RCC 7860 (cell line): ENCODE measurements around the gene PES1.
"Not testable (repeated sequence)": the region's sequence is repeated elsewhere in the genome, so short reads cannot be mapped to it uniquely, and the experiment has no call there.

Experiments
- DNase-seq: peaks from one replicate; pipeline ENCODE4 v3.0.0-alpha.2; 2015; ENCODE audit warnings: low spot score
- FAIRE-seq: peaks from 2 replicates; lab custom pipeline; 2012; peaks lifted over from hg19 to GRCh38; lab: Jason Lieb, UNC

Gene PES1

DNA sequence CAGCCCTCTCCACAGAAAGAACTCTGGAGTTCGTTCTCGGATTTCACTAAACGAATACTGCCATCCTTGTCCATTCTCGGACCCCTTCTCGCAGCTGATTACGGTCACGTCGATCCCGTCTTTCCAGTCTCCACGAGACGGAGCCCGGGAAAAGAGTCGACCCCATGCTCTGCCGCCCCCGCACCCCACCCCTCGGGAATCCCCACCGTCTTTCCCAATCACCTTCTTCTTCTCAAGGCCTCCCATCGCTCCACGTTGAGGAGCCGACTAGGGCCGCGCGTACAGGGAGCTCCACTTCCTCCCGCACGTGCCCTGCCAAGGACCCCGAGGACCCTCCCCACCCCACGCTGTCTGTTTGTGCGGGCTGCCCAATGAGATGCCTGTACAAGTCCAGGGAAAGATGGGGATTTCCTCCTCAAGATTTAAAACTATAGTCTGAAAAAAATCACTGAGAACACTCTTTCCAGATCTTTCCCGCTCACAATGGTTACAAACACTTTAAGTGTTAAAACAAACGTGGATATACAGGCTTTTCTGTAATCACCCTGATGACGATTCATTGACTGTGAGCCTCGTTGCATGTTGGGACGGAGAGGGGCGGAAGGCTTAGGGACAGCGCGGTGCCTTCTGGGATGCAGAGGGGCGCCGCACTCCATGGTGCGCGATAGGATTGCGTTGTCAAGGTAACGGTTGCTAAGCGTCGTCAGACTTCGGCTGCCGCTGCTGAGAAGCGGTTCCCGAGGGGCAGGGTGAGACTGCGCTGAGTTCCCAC lies at the start of gene PES1:
TSS of gene PES1 (minus strand) at position 323 of the 772 bp plus-strand sequence. CDS start at position 246, 77 bp downstream.
- FAIRE-seq (peak; percentile 89), DNase-seq (peak; percentile 96)

DNA sequence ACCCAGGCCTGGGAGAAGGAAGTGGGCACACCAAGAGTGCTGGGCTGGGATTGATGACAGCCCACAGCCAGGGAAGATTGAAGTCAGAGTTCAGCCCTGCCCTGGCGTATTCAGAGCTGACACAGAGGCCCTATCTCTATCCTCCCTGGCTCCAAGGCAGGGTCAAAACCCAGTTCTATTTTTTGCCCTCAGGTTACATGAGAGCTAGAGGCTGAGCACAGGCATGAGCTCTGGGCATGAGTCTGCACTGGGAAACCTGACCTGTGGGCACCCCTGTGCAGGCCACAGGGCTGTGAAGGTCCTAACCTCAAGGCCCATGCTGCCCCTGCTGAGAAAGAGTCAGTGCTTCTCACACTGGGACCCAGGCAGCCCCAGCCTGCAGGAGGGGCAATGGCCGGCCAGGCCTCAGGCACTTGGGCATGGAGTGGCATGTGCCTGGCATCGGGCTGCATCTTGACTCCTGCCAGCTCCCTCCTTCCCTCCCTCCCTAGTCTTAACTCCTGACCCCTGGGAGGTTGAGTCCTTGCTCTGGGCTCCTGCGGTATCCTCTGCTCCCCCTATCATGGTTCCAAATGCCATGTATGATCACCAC lies 49.2 kb upstream of the PES1 start:
- DNase-seq (no peak), FAIRE-seq (no peak)

DNA sequence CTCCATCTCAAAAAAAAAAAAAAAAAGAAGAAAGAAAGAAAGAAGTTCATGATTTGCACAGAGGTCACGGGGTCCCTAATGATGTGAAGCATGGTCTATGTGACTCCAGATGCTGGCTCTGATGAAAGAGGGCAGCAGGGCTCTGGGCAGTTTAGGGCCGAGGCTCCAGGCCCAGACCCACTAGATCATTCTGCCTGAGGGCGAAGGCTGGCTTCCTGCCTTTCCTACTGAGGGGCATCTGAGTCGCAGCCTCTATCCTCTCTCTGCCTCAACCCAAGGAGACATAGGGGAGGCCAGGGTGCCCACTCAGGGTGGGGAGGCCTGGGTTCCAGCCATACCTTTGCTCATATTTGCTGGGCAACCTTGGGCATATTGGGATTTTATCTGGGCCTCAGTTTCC lies 48.7 kb upstream of the PES1 start:
- no peak for DNase-seq
- no peak for FAIRE-seq

DNA sequence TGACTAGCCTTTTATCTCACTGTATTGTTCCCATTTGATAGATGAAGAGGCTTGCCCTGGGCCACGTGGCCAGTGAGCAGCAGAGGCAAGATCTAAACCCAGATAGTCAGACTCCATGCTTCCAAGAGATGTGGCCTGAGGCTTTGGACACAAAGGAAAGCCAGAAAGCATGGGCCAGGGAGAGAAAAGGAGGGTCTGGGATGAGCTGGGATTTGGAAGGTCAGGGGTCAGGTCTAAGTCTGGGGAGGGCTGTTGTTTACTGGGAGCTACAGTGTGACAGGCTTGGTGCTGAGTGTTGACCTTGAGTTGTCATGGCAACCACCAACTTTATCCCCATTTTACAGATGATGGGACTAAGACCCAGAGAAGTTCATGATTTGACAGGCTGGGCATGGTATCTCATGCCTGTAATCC lies 46.0 kb upstream of the PES1 start:
- peak; percentile 5 for DNase-seq
- FAIRE-seq = no peak

DNA sequence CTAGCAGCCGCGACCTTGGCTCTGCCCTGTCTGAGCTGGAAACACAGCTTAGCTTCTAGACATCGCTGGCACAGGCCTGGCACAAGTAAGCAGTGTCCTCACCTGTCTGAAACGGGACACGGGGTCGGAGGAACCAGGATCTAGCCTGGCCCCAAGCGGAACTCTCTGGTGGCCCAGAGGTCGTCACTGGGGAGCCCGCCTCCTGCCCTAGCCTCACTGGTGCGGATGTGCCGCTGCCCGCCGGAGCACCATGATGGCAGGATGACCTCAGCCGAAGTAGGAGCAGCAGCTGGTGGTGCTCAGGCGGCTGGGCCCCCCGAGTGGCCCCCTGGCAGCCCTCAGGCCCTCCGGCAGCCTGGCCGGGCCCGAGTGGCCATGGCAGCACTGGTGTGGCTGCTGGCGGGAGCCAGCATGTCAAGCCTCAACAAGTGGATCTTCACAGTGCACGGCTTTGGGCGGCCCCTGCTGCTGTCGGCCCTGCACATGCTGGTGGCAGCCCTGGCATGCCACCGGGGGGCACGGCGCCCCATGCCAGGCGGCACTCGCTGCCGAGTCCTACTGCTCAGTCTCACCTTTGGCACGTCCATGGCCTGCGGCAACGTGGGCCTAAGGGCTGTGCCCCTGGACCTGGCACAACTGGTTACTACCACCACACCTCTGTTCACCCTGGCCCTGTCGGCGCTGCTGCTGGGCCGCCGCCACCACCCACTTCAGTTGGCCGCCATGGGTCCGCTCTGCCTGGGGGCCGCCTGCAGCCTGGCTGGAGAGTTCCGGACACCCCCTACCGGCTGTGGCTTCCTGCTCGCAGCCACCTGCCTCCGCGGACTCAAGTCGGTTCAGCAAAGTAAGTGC lies 44.7 kb upstream of the PES1 start:
- DNase-seq = peak; percentile 3
- FAIRE-seq = no peak

DNA sequence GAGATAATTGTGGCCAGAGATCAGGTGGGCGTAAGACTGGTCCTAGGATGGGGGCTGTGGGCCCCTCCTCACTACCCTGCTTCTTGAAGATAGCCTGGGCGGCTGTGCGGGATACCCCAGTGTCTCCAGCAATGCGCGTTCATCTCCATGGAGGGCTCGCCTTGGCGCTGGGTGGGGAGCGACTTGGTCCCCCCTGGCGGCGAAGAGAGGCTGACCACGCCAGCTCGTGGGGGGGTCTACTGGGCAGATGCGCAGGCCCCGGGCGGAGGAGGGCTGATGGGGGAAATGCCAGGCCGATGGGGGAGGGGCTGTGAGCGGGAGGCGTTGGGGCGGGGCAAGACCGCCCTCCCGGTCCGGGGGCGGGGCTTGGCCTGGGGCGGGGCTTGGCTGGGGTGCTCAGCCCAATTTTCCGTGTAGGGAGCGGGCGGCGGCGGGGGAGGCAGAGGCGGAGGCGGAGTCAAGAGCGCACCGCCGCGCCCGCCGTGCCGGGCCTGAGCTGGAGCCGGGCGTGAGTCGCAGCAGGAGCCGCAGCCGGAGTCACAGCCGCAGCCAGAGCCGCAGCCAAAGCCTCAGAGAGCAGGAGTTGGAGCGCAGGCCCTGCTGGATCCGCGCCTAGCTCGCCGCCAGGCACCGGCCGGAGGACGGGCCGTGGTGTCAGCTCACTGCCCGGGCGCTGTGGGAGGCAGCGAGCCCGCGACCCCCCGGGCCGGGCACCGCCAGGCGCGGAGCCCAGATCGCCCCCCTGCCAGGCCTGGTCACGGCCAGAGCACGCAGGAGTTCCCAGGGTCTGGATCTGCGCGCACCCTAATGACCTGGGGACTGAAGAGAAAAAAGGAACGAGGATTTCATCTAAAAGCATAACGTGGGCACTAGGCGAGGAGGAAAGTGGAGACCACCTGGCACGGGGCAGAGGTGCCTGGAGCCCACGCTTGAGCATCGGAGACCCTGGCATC lies 43.8 kb upstream of the PES1 start, which contains the start of gene SLC35E4:
TSS of gene SLC35E4 (plus strand) at position 509 of the 953 bp plus-strand sequence. CDS start 670 bp downstream, outside the sequence.
- FAIRE-seq (no peak), DNase-seq (peak; percentile 77)

DNA sequence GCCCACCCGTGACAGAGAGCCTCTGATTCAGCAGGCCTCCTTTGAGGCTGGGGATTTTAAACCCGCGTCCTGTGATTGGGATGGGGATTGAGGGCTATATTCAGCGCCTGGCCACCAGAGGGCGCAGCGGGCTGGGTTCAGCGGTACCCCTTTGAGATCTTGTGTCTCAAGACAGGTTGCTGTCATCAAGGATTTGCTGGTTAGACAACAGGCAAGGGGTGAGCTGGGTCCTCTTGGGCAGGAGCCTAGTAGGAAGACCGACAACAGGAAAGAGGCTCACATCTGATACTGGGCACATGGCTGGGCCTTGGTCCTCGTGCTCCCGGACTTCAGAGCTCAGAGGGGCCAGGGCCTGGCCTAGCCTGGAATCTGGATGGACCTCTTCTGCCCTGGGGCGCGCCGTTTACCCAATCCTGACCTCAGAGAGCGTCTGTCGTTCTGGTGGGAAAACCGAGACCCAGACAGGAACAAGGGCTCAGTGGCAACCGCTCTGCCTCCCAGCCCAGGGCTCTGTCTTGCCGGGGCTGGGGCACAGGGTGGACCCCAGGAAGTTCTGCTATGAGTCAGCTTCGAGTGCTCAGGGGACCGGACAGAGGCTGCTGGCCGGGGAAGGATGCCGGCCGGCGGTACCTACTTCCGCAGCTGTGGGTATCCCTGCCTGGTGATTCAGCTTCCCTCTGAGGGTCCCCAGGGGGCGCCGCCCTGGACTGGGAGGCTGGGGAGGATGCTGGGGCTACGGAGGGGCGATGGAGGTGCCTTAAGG lies 42.9 kb upstream of the PES1 start:
- DNase-seq = peak; percentile 81
- peak; percentile 46 for FAIRE-seq

DNA sequence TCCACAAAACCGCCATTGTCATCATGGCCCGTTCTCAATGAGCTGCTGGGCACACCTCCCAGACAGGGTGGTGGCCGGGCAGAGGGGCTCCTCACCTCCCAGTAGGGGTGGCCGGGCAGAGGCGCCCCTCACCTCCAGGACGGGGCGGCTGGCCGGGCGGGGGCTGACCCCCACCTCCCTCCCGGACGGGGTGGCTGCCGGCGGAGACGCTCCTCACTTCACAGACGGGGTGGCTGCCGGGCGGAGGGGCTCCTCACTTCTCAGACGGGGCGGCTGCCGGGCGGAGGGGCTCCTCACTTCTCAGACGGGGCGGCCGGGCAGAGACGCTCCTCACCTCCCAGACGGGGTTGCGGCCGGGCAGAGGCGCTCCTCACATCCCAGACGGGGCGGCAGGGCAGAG lies 39.8 kb upstream of the PES1 start:
- DNase-seq = not testable (repeated sequence)

DNA sequence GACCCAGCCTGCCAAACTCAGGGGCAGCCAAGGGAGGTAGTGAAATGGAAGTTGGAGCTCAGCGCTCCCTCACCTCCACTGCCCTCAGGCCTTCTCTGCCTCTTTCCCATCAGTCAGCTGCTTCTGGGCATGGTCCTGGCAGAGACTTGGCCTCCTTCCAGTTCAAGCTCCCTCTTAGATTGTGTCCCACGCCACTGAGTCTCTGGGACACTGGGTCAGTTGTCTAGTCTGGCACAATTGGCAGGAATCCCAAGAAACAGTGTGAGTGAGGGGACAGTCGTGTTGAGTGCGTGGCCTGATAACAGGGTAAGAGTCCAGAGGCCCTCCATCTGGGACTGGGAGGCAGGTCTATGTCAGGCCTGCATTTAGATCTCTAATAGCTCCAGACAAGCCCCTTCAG lies 36.8 kb upstream of the PES1 start:
- FAIRE-seq = no peak
- no peak for DNase-seq

More for the DNA sequence above, 39.8 kb upstream of the PES1 start:
- FAIRE-seq = not testable (repeated sequence)

DNA sequence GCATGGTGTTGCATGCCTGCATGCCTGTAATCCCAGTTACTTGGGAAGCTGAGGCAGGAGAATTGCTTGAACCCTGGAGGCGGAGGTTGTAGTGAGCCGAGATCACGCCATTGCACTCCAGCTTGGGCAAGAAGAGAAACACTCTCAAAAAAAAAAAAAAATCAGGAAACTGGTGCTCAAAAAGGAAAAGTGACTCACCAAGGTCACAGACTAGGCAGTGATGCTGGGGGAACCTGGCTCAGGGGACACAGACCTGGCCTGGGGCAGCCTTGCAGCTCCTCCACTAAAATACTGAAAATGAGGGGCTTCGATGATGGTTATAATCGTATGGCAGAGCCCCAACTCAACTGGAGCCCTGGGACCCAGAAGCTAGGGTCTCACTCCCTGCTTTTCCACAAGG lies 35.8 kb upstream of the PES1 start:
- DNase-seq = no peak
- FAIRE-seq = no peak

DNA sequence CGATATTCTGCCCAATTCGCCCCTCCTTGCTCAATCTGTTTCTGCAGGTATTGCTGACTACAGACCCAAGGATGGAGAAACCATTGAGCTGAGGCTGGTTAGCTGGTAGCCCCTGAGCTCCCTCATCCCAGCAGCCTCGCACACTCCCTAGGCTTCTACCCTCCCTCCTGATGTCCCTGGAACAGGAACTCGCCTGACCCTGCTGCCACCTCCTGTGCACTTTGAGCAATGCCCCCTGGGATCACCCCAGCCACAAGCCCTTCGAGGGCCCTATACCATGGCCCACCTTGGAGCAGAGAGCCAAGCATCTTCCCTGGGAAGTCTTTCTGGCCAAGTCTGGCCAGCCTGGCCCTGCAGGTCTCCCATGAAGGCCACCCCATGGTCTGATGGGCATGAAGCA lies 34.7 kb upstream of the PES1 start:
- DNase-seq (no peak), FAIRE-seq (no peak)

DNA sequence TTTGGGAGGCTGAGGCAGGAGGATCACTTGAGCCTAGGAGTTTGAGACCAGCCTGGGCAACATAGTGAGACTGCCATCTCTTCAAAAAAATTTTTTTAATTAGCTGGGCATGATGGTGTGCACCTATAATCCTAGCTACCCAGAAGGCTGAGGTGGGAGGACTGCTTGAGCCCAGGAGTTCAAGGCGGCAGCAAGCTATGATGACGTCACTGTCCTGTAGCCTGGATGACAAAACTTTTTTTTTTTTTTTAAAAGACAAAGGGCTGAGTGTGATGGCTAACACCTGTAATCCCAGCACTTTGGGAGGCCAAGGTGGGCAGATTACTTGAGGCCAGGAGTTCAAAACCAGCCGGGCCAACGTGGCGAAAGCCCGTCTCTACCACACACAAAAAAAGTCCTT lies 28.2 kb upstream of the PES1 start:
- not testable (repeated sequence) for DNase-seq, FAIRE-seq

DNA sequence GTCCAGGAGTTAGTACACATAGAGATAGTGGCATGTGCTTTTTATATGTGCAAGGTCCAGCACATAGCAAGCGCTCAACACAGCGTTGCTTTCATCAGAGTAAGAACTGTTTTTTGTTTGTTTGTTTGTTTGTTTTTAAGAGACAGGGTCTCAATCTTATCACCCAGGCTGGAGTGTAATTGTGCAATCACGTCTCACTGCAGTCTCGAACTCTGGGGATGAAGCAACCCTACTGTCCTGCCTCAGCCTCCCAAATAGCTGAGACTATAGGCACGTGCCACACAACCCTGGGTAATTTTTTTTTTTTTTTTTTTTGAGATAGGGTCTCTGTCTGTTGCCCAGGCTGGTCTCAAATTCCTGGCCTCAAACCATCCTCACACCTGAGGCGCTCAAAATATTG lies 26.1 kb upstream of the PES1 start:
- FAIRE-seq (no peak), DNase-seq (no peak)

DNA sequence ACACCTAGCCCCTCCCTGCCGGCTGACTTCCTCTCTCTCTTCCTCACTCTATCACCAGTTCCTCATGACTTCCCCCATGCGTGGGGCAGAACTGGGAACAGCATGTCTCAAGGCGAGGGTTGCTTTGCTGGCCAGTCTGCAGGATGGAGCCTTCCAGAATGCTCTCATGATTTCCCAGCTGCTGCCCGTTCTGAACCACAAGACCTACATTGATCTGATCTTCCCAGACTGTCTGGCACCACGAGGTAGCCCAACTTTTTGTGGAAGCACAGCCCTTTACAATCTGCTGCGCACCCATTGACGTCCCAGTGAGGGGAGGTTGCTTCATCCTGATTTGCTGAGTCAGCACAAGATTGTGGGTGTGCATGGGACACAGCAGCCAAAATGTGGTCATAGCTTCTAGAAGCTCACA lies 23.8 kb upstream of the PES1 start:
- no peak for DNase-seq
- FAIRE-seq = no peak

DNA sequence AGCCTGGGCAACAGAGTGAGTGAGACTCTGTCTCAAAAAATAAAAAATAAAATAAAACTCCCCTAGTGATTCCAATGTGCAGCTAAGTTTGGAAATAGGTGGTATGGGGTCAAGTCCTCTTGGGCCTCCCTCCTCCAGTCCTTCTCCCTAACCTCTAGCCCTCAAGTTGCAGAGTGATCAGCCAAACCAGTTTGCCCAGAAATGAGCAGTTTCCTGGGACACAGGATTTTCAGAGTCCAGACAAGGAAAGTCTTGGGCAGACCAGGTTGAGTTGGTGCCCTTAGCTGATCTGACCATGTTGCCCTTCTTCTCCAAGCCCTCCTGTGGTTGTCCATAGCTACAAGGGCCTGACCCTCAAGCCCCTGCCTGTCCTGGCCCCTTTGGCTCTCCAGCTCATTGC lies 23.2 kb upstream of the PES1 start:
- DNase-seq (no peak), FAIRE-seq (no peak)

DNA sequence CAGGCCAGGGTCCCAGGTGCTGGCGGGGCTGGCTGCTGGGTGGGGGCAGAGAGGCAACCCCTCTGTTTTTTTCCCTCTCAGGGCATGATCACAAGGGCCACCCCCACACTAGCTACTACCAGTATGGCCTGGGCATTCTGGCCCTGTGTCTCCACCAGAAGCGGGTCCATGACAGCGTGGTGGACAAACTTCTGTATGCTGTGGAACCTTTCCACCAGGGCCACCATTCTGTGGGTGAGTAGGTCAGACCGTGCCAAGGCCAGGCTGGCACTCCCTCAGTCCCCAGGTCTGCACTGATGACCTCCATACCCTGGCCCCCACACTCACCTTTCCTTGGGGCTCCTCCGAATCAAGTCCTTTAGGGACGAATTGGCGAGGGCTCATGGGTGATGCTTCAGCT lies 22.6 kb upstream of the PES1 start:
- FAIRE-seq = no peak
- DNase-seq = no peak

DNA sequence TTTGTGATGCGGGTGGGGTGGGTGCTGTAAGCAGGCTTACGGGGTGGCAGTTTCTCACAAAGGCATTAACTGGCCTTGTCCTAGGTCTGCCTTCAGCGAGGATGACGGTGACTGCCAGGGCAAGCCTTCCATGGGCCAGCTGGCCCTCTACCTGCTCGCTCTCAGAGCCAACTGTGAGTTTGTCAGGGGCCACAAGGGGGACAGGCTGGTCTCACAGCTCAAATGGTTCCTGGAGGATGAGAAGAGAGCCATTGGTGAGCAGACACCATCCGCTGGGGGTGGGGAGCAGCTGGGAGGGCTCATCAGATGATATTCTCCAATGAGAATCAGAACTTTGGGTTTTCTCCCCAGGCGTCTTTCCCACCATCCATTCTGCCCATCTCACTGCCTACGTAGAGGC lies 21.1 kb upstream of the PES1 start:
- FAIRE-seq (no peak), DNase-seq (no peak)

DNA sequence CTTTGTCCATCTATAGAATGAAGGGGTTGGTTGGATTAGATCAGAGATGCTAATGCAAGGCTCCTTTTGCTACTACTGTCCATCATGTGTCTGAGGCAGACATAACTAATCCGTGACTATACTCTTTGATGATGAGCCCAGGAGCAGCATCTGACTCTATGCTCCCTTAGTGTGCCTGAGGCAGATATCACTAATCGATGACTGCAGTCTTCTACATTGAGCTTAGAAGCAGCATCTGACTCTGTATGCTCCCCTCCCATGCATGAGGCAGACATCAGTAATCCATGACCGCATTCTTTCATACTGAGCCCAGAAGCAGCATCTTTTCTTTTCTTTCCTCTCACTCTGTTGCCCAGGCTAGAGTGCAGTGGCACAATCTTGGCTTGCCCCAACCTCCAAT lies 19.5 kb upstream of the PES1 start:
- no peak for DNase-seq

DNA sequence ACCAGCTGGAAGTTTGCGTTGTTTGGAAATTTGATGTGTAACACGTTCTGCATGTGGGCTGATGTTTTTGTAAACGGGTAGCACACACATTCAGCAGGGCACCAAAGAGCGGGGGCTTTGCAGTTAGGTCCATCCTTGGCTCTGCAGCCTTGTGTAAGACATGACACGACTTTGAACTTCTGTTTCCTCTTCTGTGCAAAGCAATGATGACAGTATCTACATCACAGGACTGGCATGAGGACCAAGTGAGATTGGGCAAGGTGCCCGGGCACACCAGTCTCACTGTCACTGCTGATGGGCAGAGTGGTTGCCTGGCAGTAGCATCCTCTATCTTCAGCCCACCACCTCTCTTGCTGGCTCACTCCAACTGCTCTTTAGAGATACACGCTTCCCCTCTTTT lies 18.6 kb upstream of the PES1 start:
- FAIRE-seq (no peak), DNase-seq (no peak)

More for the DNA sequence above, 19.5 kb upstream of the PES1 start:
- FAIRE-seq = no peak
